DOHH2 (cell line): ENCODE data around the gene GLI3.

Source experiments
- H3F3A ChIP-seq: fragments of 200-600 bp; sonication (generic), shearing (Covaris generic); 2 replicates; pipeline ENCODE4 v1.6.0; 2016; ENCODE audit warnings: antibody characterized with exemption, mild to moderate bottlenecking; ENCODE audit not compliant: control insufficient read depth, insufficient read depth
- H3K27ac ChIP-seq: fragments of 200-600 bp; sonication (generic); 2 replicates; pipeline ENCODE4 v1.5.1; 2014; ENCODE audit warnings: low read depth, mild to moderate bottlenecking, low read length, moderate library complexity
- H3K27me3 ChIP-seq: fragments of 200-600 bp; sonication (generic); 2 replicates; pipeline ENCODE4 v1.6.1; 2014; ENCODE audit warnings: mild to moderate bottlenecking, low read length, mixed read lengths; ENCODE audit not compliant: control insufficient read depth
- H3K36me3 ChIP-seq: fragments of 200-600 bp; sonication (generic); 2 replicates; pipeline ENCODE4 v1.6.1; 2014; ENCODE audit warnings: mild to moderate bottlenecking, low read length, moderate library complexity, mixed read lengths; ENCODE audit not compliant: control insufficient read depth
- H3K4me1 ChIP-seq: fragments of 200-600 bp; sonication (generic); 2 replicates; pipeline ENCODE4 v1.6.1; 2014; ENCODE audit warnings: mild to moderate bottlenecking, low read length, mixed read lengths; ENCODE audit not compliant: control insufficient read depth
- H3K4me2 ChIP-seq: fragments of 200-600 bp; sonication (generic); 2 replicates; pipeline ENCODE4 v1.6.0; 2014; ENCODE audit warnings: mild to moderate bottlenecking, low read length, moderate library complexity
- H3K4me3 ChIP-seq: fragments of 200-600 bp; sonication (generic); 2 replicates; pipeline ENCODE4 v1.5.1; 2014; ENCODE audit warnings: mild to moderate bottlenecking, low read length, mixed read lengths
- H3K79me2 ChIP-seq: fragments of 200-600 bp; sonication (generic); 2 replicates; pipeline ENCODE4 v1.6.1; 2014; ENCODE audit warnings: mild to moderate bottlenecking, low read length, mixed read lengths; ENCODE audit not compliant: control insufficient read depth
- H3K9me2 ChIP-seq: fragments of 200-600 bp; sonication (generic); replicated peaks from 2 replicates; pipeline ENCODE4 v1.6.1; 2014; ENCODE audit warnings: mild to moderate bottlenecking, low read length, mixed read lengths; ENCODE audit not compliant: control insufficient read depth
- H3K9me3 ChIP-seq: fragments of 200-600 bp; sonication (generic); 2 replicates; pipeline ENCODE4 v1.6.1; 2014; ENCODE audit warnings: antibody characterized with exemption, low read length, mixed read lengths; ENCODE audit not compliant: control insufficient read depth, insufficient read depth
- H4K20me1 ChIP-seq: fragments of 200-600 bp; sonication (generic); 2 replicates; pipeline ENCODE4 v1.6.0; 2014; ENCODE audit warnings: low read depth, mild to moderate bottlenecking, antibody characterized with exemption, low read length, moderate library complexity; ENCODE audit not compliant: control insufficient read depth, insufficient read depth
- CTCF ChIP-seq: fragments of 200-600 bp; sonication (generic); IDR thresholded peaks from one replicate; pipeline ENCODE4 v1.5.1; 2014; ENCODE audit warnings: antibody characterized with exemption, mild to moderate bottlenecking, low read depth, low read length; ENCODE audit not compliant: poor library complexity, severe bottlenecking
- EZH2phosphoT487 ChIP-seq: fragments of 200-600 bp; sonication (generic); IDR thresholded peaks from 2 replicates; pipeline ENCODE4 v1.6.1; 2017; ENCODE audit warnings: borderline replicate concordance, mild to moderate bottlenecking, antibody characterized with exemption, low read length, moderate library complexity, mixed read lengths

Gene GLI3

GRCh38 chr7:42035210-42035609, 201.8 kb downstream of the GLI3 start:
- no peak for TF ChIP-seq CTCF
- TF ChIP-seq EZH2phosphoT487: no peak
- Histone ChIP-seq H3K4me2 (no peak overlapping the region), H3K79me2 (no peaks in the 10 kb centered on the region), H3K4me1 (no peaks in the 10 kb centered on the region), H3F3A (no peaks in the 10 kb centered on the region), H3K36me3 (no peaks in the 10 kb centered on the region), H3K9me2 (no peaks in the 10 kb centered on the region), H3K9me3 (no peaks in the 10 kb centered on the region), H3K4me3 (no peak overlapping the region), H3K27me3 (no peaks in the 10 kb centered on the region), H4K20me1 (no peaks in the 10 kb centered on the region), H3K27ac (no peak overlapping the region)

- no peaks in the 10 kb centered on the region for H3F3A ChIP-seq
- no peaks in the 10 kb centered on the region for H3K4me1 ChIP-seq
- no peaks in the 10 kb centered on the region for H3K79me2 ChIP-seq
- no peak overlapping the region for H3K4me2 ChIP-seq
- no peaks in the 10 kb centered on the region for H3K9me2 ChIP-seq
- no peaks in the 10 kb centered on the region for H3K27me3 ChIP-seq
- no peaks in the 10 kb centered on the region for H3K9me3 ChIP-seq
- TF ChIP-seq EZH2phosphoT487 (no peak), CTCF (no peak)
- H3K27ac ChIP-seq: no peak overlapping the region
- H3K4me3 ChIP-seq: no peak overlapping the region
- H4K20me1 ChIP-seq: no peaks in the 10 kb centered on the region
- H3K36me3 ChIP-seq: no peaks in the 10 kb centered on the region
These were observed 203.5 kb downstream of the GLI3 start for GRCh38 chr7:42033480-42033879.

DNA sequence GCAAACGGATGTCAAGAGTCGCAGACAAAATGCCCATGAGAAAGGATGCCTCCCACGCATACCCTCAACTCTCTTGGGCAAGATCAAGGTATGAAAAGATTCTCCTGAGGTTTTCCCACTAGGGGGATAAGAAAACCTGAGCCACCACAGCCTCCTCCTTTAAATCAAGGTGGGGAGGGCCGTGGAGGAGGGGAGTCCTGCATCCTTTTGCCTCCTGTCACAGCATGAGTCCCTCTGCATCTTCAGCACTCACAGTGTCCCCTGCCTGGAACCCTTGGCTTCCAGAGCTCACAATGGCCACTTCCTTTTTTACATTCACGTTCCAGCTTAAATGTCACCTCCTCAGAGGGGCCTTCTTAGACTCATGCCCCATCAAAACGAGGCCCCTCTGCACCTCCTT, 207.6 kb downstream of the GLI3 start:
- H3K79me2 ChIP-seq: no peaks in the 10 kb centered on the region
- H4K20me1 ChIP-seq: no peaks in the 10 kb centered on the region
- no peak overlapping the region for H3K4me2 ChIP-seq
- no peak overlapping the region for H3K27ac ChIP-seq
- H3K9me3 ChIP-seq: no peaks in the 10 kb centered on the region
- H3K9me2 ChIP-seq: no peaks in the 10 kb centered on the region
- no peaks in the 10 kb centered on the region for H3F3A ChIP-seq
- H3K4me3 ChIP-seq: no peak overlapping the region
- no peaks in the 10 kb centered on the region for H3K4me1 ChIP-seq
- no peak for TF ChIP-seq EZH2phosphoT487
- no peaks in the 10 kb centered on the region for H3K36me3 ChIP-seq
- H3K27me3 ChIP-seq: no peaks in the 10 kb centered on the region

DNA sequence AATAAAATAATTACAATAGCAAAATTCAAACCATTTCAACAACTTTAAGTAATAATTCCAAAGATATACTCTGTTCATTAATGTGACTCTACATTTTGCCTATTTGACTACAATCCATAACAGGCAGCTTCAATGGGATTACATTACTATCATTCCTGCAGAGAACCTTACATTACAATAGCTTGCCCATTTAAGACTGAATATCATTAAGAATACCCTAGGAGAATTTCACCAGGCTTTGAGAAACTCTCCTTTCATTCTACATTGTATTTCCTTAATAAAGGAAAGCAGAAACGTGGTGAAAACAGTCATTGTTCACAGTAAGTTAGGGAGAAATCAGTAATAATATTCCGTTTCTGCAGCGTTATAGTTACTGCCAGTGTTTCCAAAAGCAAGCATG, 209.5 kb downstream of the GLI3 start:
- H3K4me2 ChIP-seq: no peak overlapping the region
- H3K36me3 ChIP-seq: no peaks in the 10 kb centered on the region
- no peaks in the 10 kb centered on the region for H3K9me2 ChIP-seq
- H3K79me2 ChIP-seq: no peaks in the 10 kb centered on the region
- TF ChIP-seq CTCF (no peak), EZH2phosphoT487 (no peak)
- no peaks in the 10 kb centered on the region for H3K27me3 ChIP-seq
- no peak overlapping the region for H3K27ac ChIP-seq
- H4K20me1 ChIP-seq: no peaks in the 10 kb centered on the region
- H3K4me3 ChIP-seq: no peak overlapping the region
- H3K4me1 ChIP-seq: no peaks in the 10 kb centered on the region
- H3F3A ChIP-seq: no peaks in the 10 kb centered on the region
- H3K9me3 ChIP-seq: no peaks in the 10 kb centered on the region
